Measurements from ENCODE around the gene EML1.
"Not testable (repeated sequence)": the region's sequence is repeated elsewhere in the genome, so short reads cannot be mapped to it uniquely, and the experiment has no call there.

EML1 gene

GRCh38 chr14:99755629-99756603 is 37.3 kb upstream of the EML1 start:
- DNase-seq (ENCODE audit: low read depth): no peak

- no peak for DNase-seq (ENCODE audit: low read depth)
Observed at GRCh38 chr14:99756796-99757195, 36.4 kb upstream of the EML1 start.

- DNase-seq (ENCODE audit: low read depth): no peak
Observed at GRCh38 chr14:99757331-99758070, 35.7 kb upstream of the EML1 start.

GRCh38 chr14:99758121-99758821 is 34.9 kb upstream of the EML1 start:
- no peak for DNase-seq (ENCODE audit: low read depth)

GRCh38 chr14:99758872-99759545 is 34.2 kb upstream of the EML1 start:
- no peak for DNase-seq (ENCODE audit: low read depth)

GRCh38 chr14:99759546-99759925 is 33.7 kb upstream of the EML1 start:
- no peak for DNase-seq (ENCODE audit: low read depth)

GRCh38 chr14:99760817-99761216 is 32.4 kb upstream of the EML1 start:
- DNase-seq (ENCODE audit: low read depth): no peak

GRCh38 chr14:99762911-99763310 is 30.3 kb upstream of the EML1 start:
- DNase-seq (ENCODE audit: low read depth): not testable (repeated sequence)

- DNase-seq (ENCODE audit: low read depth): no peak
Observed at GRCh38 chr14:99763527-99764221, 29.5 kb upstream of the EML1 start.

- DNase-seq (ENCODE audit: low read depth): no peak
Observed at GRCh38 chr14:99764222-99764706, 28.9 kb upstream of the EML1 start.

GRCh38 chr14:99768381-99768780 is 24.8 kb upstream of the EML1 start:
- DNase-seq (ENCODE audit: low read depth): no peak

- DNase-seq (ENCODE audit: low read depth): no peak
Observed at GRCh38 chr14:99769123-99769522, 24.1 kb upstream of the EML1 start.

- no peak for DNase-seq (ENCODE audit: low read depth)
Observed at GRCh38 chr14:99769799-99770198, 23.4 kb upstream of the EML1 start.

GRCh38 chr14:99772371-99773283 is 20.6 kb upstream of the EML1 start:
- DNase-seq (ENCODE audit: low read depth): no peak

- no peak for DNase-seq (ENCODE audit: low read depth)
Observed at GRCh38 chr14:99773521-99774497, 19.4 kb upstream of the EML1 start.

GRCh38 chr14:99774556-99775307 is 18.5 kb upstream of the EML1 start:
- DNase-seq (ENCODE audit: low read depth): no peak

GRCh38 chr14:99775351-99775750 is 17.9 kb upstream of the EML1 start:
- DNase-seq (ENCODE audit: low read depth): no peak

GRCh38 chr14:99777951-99778350 is 15.3 kb upstream of the EML1 start:
- no peak for DNase-seq (ENCODE audit: low read depth)

Measured in T follicular helper cell (primary cell).